ENCODE results near the gene ARMH1.
"Not testable (repeated sequence)": the region's sequence is repeated elsewhere in the genome, so short reads cannot be mapped to it uniquely, and the experiment has no call there.

ARMH1 gene

GRCh38 chr1:44724955-44725698, 50.6 kb downstream of the ARMH1 start:
- DNase-seq = no peak

- DNase-seq = peak; percentile 84
These were observed 56.4 kb downstream of the ARMH1 start, which contains the start of gene RNU5D-1 for GRCh38 chr1:44730741-44731512. Gene RNU5D-1 (minus strand): TSS chr1:44731170.

GRCh38 chr1:44733365-44733764, 58.9 kb downstream of the ARMH1 start:
- DNase-seq = no peak

GRCh38 chr1:44733784-44734183, 59.3 kb downstream of the ARMH1 start:
- DNase-seq = no peak

- DNase-seq = no peak
These were observed 61.5 kb downstream of the ARMH1 start for GRCh38 chr1:44735992-44736391.

- not testable (repeated sequence) for DNase-seq
These were observed 64.4 kb downstream of the ARMH1 start for GRCh38 chr1:44738953-44739306.

GRCh38 chr1:44739307-44740178, 65.0 kb downstream of the ARMH1 start, which contains the start of gene KIF2C:
Gene KIF2C (plus strand): TSS chr1:44739837. CDS start chr1:44739933, 96 bp downstream.
- peak; percentile 91 for DNase-seq

GRCh38 chr1:44740179-44740617, 65.7 kb downstream of the ARMH1 start:
- no peak for DNase-seq

- DNase-seq = no peak
These were observed 68.7 kb downstream of the ARMH1 start for GRCh38 chr1:44743211-44743610.

GRCh38 chr1:44747878-44748277, 73.4 kb downstream of the ARMH1 start:
- DNase-seq = no peak

GRCh38 chr1:44757420-44757819, 82.9 kb downstream of the ARMH1 start:
- DNase-seq = no peak

GRCh38 chr1:44759077-44759476, 84.6 kb downstream of the ARMH1 start:
- no peak for DNase-seq

- no peak for DNase-seq
These were observed 86.4 kb downstream of the ARMH1 start for GRCh38 chr1:44760876-44761275.

GRCh38 chr1:44766421-44766820, 91.9 kb downstream of the ARMH1 start:
- not testable (repeated sequence) for DNase-seq
